HG03442 (cell line): ENCODE measurements around the gene BTD.

Experiments
- ATAC-seq: cut with Tn5 transposase; IDR thresholded peaks from one replicate; pipeline ENCODE4 v1.9.1; 2021; ENCODE audit warnings: mild to moderate bottlenecking, moderate library complexity; ENCODE audit not compliant: unreplicated experiment

The BTD gene, protein sequence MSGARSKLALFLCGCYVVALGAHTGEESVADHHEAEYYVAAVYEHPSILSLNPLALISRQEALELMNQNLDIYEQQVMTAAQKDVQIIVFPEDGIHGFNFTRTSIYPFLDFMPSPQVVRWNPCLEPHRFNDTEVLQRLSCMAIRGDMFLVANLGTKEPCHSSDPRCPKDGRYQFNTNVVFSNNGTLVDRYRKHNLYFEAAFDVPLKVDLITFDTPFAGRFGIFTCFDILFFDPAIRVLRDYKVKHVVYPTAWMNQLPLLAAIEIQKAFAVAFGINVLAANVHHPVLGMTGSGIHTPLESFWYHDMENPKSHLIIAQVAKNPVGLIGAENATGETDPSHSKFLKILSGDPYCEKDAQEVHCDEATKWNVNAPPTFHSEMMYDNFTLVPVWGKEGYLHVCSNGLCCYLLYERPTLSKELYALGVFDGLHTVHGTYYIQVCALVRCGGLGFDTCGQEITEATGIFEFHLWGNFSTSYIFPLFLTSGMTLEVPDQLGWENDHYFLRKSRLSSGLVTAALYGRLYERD

DNA sequence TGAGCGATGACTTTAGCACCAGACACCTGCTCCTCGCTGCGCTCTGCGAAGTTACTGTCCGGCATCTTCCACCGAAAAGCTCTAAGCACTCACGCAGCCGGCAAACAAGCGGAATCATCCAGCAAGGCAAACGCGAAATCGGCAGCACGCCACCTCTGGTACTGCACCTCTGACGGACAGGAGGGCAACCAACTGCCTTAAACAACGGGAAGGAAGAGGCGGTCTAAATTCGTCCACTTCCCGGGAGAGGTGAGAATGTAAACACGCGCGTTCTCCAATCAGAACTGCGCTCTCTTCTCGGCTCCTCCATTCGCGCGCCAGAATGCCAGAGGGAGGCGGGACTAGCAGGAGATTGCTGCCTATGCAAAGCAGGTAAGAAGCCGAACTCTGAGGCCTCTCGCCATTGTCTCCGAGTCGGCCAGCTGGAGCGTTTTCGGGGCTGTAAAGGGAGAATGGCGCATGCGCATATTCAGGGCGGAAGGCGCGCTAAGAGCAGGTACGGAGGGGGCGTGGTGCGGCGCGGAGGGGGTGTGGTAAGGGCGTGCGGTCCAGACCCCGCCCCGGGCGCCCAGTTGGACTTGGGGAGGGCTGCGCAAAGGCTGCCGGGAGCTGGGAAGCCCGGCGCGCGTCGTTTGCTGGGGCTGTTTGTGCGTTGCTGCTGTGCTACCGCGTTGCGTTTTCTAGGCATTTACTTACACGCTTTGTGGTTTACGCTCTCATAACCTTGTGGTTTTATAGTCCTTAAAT, at the start of gene BTD, which contains the start of gene HACL1:
BTD (plus strand) TSS at position 347 of the 747 bp plus-strand sequence. CDS start 33,695 bp downstream, outside the sequence.
HACL1 (minus strand) TSS at position 171 of the 747 bp plus-strand sequence; CDS start at position 65, 106 bp downstream.
- peak; percentile 92 for ATAC-seq

GRCh38 chr3:15551902-15552301, 49.6 kb upstream of the BTD start:
- ATAC-seq = no peak

DNA sequence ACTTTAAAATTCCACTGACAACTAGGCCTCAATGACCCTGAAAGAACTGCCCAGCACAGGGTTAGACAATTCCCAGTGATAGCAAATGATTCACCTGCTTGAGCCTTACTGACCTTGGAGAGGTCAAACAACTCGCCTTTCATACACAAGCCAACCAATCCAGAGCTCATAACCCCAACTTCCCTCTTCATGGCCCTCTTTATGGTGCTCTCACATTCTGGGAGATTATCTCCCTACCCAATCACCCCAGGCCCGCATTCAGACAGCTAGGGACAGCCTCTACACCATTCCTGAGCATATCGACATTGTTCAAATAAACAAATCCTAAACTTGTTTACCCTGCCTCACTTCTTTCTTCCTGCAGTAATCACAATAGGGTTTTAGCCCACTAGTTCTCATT, 47.8 kb upstream of the BTD start:
- ATAC-seq = no peak

- ATAC-seq = peak; percentile 87
Measured at GRCh38 chr3:15556512-15556911, 45.0 kb upstream of the BTD start.

DNA sequence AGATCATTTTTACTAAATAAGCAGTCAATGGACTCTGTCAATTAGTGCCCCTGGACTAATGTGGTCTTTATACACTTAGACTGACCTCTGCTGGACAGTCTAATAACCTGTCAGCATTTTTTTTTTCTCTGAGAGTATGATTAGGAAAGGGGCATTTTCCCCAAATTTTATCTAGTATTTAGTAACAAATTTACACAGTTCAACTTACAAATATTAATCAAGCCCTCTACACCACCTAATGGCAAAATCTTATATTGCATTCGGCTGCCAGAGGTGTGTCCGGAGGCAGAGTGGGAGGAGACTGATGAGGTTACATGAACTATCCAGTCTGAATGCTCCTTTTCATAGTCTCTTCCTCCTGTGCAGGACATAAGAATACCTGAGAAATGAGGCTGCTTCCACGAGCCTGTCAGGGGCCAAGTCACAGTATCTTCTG, 44.0 kb upstream of the BTD start:
- peak; percentile 57 for ATAC-seq

DNA sequence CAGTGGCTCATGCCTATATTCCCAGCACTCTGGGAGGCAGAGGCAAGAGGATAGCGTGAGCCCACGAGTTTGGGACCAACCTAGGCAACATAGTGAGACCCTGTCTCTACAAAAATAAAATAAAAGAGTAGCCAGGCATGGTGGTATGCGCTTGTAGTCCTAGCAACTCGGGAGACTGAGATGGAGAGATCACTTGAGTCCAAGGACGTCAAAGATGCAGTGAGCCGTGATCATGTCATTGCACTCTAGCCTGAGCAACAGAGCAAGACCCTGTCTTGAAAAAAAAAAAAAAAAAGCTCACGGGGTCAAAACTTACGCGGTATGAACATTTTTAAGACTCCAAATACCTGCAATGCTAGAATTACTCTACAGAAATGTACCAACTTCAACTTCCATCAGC, 43.0 kb upstream of the BTD start:
- ATAC-seq = no peak

GRCh38 chr3:15562560-15562959, 39.0 kb upstream of the BTD start:
- ATAC-seq = no peak

- no peak for ATAC-seq
Measured at GRCh38 chr3:15563190-15563589, 38.4 kb upstream of the BTD start.

DNA sequence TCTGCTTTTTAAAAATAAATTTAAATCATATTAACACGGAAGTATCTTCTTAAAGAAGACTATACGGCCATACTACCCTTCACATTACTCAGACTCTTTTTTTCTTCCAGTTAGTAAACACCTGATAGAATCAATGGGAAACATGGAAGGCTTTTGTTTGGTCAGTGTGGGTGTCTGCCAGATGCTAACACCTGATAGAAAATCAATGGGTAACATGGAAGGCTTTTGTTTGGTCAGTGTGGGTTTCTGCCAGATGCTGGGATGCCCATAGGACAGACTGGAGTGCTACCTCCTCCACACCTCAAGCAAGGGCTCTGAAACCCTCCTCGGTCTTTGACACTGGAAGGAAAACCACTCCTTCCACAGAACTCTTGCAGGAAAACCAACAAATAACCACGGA, 29.4 kb upstream of the BTD start:
- ATAC-seq = no peak

- ATAC-seq = no peak
Measured at GRCh38 chr3:15575446-15575845, 26.1 kb upstream of the BTD start.

DNA sequence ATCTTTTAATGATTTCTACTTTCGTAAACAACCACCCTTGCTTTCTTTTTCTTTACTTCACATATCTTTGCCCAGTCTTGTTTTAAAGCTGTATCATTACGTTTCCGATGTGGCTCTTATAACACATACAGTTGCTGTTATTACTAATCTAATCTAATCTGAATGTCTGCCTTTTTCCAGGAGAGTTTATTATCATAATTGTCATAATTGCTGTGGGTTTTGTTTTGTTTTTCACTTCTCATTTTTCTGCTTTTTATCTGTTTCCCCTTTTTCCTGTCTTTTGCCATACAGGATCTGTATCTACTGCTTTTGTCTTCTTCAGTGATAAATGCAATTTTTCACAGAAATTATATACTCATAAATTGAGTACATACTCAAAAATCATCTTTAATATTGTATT, 25.1 kb upstream of the BTD start:
- ATAC-seq = no peak

- no peak for ATAC-seq
Measured at GRCh38 chr3:15578289-15578867, 23.2 kb upstream of the BTD start.

GRCh38 chr3:15579051-15579450, 22.5 kb upstream of the BTD start:
- no peak for ATAC-seq

DNA sequence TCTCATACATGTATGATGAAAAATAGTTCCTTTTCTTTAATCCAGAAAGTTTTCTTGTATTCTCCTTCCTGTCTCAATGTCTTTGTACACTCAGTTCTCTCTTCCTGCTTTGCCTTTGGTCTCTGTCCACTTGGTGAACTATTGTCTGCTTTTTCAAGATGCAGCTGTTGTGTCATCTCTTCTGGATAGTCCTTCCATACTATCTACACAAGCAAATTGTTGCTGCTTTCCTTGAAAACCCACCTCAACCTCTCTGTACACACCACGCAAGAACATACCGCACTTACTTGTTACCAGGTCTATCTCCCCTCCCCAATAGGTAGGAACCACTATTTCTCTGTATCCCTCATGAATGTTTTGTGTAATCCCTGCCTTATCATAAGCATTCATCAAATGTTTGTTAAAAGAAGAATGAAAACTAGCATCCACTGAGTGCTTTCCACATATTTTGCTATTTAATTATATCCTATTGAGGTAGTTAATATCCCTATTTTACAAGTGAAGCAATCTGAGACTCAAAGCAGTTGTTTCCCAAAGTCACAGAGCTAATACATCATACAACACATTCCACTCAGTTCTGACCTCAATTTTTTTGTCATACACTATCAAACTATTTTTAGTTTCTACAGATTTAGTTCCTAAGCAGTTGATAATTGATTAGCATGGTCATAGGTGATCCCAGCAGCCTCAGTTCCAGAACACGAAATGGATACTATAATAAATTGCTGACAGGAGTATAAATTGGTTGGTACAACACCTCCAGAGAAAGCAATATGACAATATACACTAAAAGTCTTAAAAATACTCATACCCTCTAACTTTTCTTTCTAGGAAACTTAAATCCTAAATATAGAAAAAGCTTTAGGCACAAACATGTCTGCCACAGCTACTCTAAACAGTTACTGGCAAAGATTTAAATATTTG, 19.8 kb upstream of the BTD start:
- no peak for ATAC-seq

- no peak for ATAC-seq
Measured at GRCh38 chr3:15585111-15585845, 16.3 kb upstream of the BTD start.

- no peak for ATAC-seq
Measured at GRCh38 chr3:15591242-15591641, 10.3 kb upstream of the BTD start.

DNA sequence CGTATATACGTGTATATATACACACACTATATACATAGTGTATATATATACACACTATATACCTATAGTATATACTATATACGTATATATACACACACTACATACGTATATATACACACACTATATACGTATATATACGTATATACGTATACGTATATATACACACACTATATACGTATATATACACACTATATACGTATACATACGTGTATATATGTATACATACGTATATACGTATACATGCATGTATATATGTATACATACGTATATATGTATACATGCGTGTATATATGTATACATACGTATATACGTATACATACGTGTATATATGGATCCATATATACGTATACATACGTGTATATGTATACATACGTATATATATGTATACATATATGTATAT, 9.6 kb upstream of the BTD start:
- no peak for ATAC-seq

GRCh38 chr3:15592968-15593367, 8.6 kb upstream of the BTD start:
- ATAC-seq = no peak

- ATAC-seq = no peak
Measured at GRCh38 chr3:15595955-15596354, 5.6 kb upstream of the BTD start.

DNA sequence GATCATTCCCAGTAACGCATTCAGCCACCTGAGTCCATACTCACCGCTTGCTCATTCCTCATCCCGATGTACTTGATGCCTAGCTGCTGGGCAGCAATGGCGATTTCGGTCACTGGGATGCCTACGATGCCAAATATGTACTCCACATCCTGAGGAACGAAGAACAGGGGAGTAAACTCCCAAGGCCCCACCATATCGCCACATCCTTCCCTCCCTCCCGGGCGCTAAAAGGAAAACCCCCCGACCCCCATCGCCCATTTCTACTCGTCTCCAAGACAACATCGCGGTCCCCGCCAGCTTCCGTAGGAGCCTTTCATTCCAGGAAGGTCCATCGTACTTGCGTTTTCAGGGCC, 523 bp upstream of the BTD start:
- ATAC-seq = peak; percentile 3
